Stimulated activated memory B cell treated with anti-CD40 and anti-IgM and Interleukin-4, amounts not matched to agents 10 μg/mL and 1 μg/mL and 100 μg/mL, for 72 hours (primary cell): Measurements from ENCODE around the gene MLH1.
"Not testable (repeated sequence)": the region's sequence is repeated elsewhere in the genome, so short reads cannot be mapped to it uniquely, and the experiment has no call there.

ENCODE experiments used
- ATAC-seq: fragments of 150-1000 bp; cut with Tn5 transposase; 2 replicates; pipeline ENCODE4 v1.10.0; 2021
- H3K27ac Mint-ChIP-seq: one replicate; pipeline ENCODE4 v1.8.0; 2022; ENCODE audit warnings: mild to moderate bottlenecking, mixed read lengths
- H3K27me3 Mint-ChIP-seq: one replicate; pipeline ENCODE4 v1.8.0; 2022; ENCODE audit warnings: mixed read lengths
- H3K36me3 Mint-ChIP-seq: one replicate; pipeline ENCODE4 v1.8.0; 2022; ENCODE audit warnings: mixed read lengths
- H3K4me1 Mint-ChIP-seq: one replicate; pipeline ENCODE4 v1.8.0; 2022; ENCODE audit warnings: mixed read lengths
- H3K4me3 Mint-ChIP-seq: one replicate; pipeline ENCODE4 v1.8.0; 2022; ENCODE audit warnings: mild to moderate bottlenecking, moderate library complexity, mixed read lengths
- H3K9me3 Mint-ChIP-seq: one replicate; pipeline ENCODE4 v1.8.0; 2022; ENCODE audit warnings: mixed read lengths

Gene MLH1

GRCh38 chr3:36993326-36994283 is at the start of gene MLH1:
Gene MLH1 (plus strand): TSS chr3:36993518. CDS start chr3:36993548, 30 bp downstream.
- Mint-ChIP-seq H3K4me1 (peaks cover 25% of the 10 kb centered on the region), H3K27me3 (no peaks in the 10 kb centered on the region), H3K36me3 (peaks cover 27% of the 10 kb centered on the region), H3K27ac (no peak within 1 kb of the TSS), H3K9me3 (no peaks in the 10 kb centered on the region), H3K4me3 (no peak within 1 kb of the TSS)
- ATAC-seq: peak; percentile 97

DNA sequence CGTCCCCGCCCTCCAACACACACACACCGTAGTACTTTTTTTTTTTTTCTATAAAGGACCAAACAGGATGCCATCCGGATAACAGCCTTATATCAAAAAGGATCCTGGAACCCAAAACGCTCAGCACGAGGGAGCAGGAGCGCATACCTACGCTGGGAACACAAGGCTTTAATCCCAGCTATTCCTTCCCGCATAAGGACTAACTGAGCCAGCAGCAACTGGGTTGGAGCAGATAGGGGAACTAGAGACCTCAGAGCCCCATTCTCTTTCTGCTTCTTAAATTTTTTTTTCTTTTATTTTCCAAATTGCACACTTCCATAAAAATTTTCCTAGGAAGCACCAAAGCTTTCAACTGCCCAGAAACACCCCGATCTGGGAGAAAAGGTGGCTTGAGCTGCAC is 49.7 kb upstream of the MLH1 start:
- H3K4me3 Mint-ChIP-seq: peak overlapping the region; percentile 89
- H3K27me3 Mint-ChIP-seq: no peaks in the 10 kb centered on the region
- no peak for ATAC-seq
- H3K4me1 Mint-ChIP-seq: peaks cover 22% of the 10 kb centered on the region
- H3K36me3 Mint-ChIP-seq: peaks cover 7% of the 10 kb centered on the region
- peak overlapping the region; percentile 86 for H3K27ac Mint-ChIP-seq
- H3K9me3 Mint-ChIP-seq: peaks cover 6% of the 10 kb centered on the region

- peak; percentile 76 for ATAC-seq
- peaks cover 8% of the 10 kb centered on the region for H3K9me3 Mint-ChIP-seq
- H3K27me3 Mint-ChIP-seq: no peaks in the 10 kb centered on the region
- peak overlapping the region; percentile 89 for H3K4me3 Mint-ChIP-seq
- H3K36me3 Mint-ChIP-seq: peaks cover 11% of the 10 kb centered on the region
- H3K27ac Mint-ChIP-seq: peak overlapping the region; percentile 86
- peaks cover 21% of the 10 kb centered on the region for H3K4me1 Mint-ChIP-seq
Observed at GRCh38 chr3:36944012-36944640, 49.2 kb upstream of the MLH1 start.

DNA sequence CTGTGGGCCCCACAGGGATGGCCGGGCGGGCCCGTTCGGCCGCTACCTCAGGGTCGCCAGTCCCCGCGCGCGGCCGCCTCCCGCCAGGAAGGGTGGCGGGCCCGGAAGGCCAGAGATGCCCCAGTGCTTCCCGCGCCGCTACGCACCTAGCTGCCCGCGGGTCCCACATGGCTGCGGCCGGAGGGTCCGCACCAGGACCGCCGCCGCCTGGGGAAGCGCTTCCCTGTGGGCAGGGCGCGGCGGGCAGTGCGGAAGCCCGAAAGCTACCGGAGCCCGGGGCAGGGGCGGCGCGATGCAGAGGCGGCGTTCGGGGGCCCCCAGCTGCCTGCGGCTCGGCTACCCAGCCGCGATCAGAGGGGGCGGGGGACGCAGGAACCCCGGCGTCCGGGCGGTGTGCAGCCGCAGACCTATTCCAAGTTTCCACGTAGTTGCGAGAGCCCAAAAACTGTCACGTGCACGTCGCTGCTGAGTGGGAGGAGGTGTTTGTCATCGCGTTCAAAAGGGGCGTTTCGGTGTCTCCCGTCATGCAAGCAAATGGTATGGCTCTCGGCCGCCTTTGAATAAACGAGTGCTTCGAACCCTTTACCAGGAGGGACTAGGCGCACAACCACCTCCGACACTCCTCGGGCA is 48.6 kb upstream of the MLH1 start, which contains the start of gene TRANK1:
Gene TRANK1 (minus strand): TSS at position 414 of the 630 bp plus-strand sequence. CDS start 245 bp downstream, at position 169.
- ATAC-seq: peak; percentile 89
- Mint-ChIP-seq H3K4me1 (peaks cover 18% of the 10 kb centered on the region), H3K4me3 (peak within 1 kb of the TSS; percentile 89), H3K9me3 (peaks cover 8% of the 10 kb centered on the region), H3K27me3 (no peaks in the 10 kb centered on the region), H3K27ac (peak within 1 kb of the TSS; percentile 86), H3K36me3 (peaks cover 10% of the 10 kb centered on the region)

DNA sequence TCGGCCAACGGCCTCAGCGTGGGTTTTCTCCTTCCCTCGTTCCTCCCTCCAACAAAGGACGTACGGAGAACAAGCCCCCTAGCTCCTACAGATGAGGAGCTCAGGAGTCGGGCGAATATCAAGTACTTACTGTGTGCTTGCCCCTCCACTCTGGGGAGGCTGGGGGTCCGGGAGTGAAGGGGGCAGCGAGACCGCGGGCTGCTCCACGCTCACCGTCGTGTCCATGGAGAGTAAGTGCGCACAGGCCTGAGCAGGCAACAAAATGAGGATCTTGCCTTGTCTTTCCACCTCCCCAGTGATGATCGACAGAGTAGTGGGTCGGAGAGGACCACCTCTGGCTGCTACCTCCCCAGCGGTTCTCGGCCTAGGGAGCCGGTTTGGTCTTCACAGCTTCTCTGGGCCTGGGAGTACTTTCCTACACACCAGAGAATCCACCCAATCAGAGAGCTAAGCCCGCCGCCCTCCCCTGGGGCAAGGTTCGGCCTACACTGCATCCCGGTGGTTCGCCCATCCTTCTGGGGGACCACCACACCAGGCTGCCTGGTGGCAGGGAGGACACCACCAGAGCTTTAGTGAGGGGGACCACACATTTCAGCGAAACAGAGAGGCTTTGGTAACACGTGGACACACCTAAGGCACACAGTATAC is 47.9 kb upstream of the MLH1 start:
- H3K9me3 Mint-ChIP-seq: peaks cover 8% of the 10 kb centered on the region
- H3K36me3 Mint-ChIP-seq: peaks cover 10% of the 10 kb centered on the region
- H3K4me1 Mint-ChIP-seq: peaks cover 18% of the 10 kb centered on the region
- H3K27ac Mint-ChIP-seq: peak overlapping the region; percentile 86
- ATAC-seq: no peak
- peak overlapping the region; percentile 89 for H3K4me3 Mint-ChIP-seq
- no peaks in the 10 kb centered on the region for H3K27me3 Mint-ChIP-seq

- peaks cover 13% of the 10 kb centered on the region for H3K4me1 Mint-ChIP-seq
- H3K27ac Mint-ChIP-seq, H3K27me3 Mint-ChIP-seq, H3K9me3 Mint-ChIP-seq, ATAC-seq, H3K4me3 Mint-ChIP-seq, H3K36me3 Mint-ChIP-seq: not testable (repeated sequence)
Observed at GRCh38 chr3:36947814-36948213, 45.5 kb upstream of the MLH1 start.

DNA sequence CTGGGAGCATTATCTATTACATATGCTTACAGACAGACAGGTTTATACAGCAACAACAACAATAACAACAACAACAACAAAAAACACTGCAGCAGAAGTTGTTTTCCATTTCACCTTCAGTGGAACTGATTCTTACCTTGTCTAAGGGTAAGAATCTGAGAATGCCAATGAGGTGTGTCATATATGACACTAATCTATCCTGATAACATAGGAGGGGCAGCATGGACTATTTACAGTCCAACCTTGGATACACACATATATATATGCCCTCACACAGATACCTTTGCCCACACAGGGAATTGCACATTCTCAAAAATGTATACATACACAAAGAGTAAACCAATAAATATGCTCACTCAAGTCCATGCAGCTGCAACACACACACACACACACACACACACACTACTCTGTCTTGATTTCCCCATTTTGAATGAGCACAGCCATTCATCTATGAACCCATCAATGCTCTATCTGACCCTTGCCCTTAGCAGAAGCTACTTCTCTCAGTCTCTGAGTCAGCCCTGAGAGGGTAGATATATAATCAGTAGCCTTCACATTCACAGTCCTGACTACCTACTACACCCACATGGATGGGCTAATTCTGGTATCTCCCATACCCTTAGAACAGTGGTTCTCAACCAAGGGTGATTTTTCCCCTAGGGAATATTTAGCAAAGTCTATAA is 38.7 kb upstream of the MLH1 start:
- H3K4me3 Mint-ChIP-seq: no peak overlapping the region
- no peaks in the 10 kb centered on the region for H3K9me3 Mint-ChIP-seq
- no peak for ATAC-seq
- H3K27me3 Mint-ChIP-seq: no peaks in the 10 kb centered on the region
- H3K4me1 Mint-ChIP-seq: peaks cover 27% of the 10 kb centered on the region
- no peak overlapping the region for H3K27ac Mint-ChIP-seq
- no peaks in the 10 kb centered on the region for H3K36me3 Mint-ChIP-seq

- Mint-ChIP-seq H3K9me3 (no peaks in the 10 kb centered on the region), H3K27me3 (no peaks in the 10 kb centered on the region), H3K27ac (peak overlapping the region; percentile 12), H3K4me3 (no peak overlapping the region), H3K36me3 (no peaks in the 10 kb centered on the region), H3K4me1 (peaks cover 27% of the 10 kb centered on the region)
- no peak for ATAC-seq
Observed at GRCh38 chr3:36956155-36956554, 37.2 kb upstream of the MLH1 start.

- Mint-ChIP-seq H3K27me3 (no peaks in the 10 kb centered on the region), H3K4me1 (peaks cover 27% of the 10 kb centered on the region), H3K27ac (no peak overlapping the region), H3K36me3 (no peaks in the 10 kb centered on the region), H3K9me3 (no peaks in the 10 kb centered on the region), H3K4me3 (no peak overlapping the region)
- ATAC-seq: no peak
Observed at GRCh38 chr3:36957063-36957462, 36.3 kb upstream of the MLH1 start.

- Mint-ChIP-seq H3K4me3 (peak overlapping the region; percentile 40), H3K9me3 (no peaks in the 10 kb centered on the region), H3K27me3 (no peaks in the 10 kb centered on the region), H3K4me1 (peaks cover 27% of the 10 kb centered on the region), H3K36me3 (no peaks in the 10 kb centered on the region), H3K27ac (peak overlapping the region; percentile 48)
- no peak for ATAC-seq
Observed at GRCh38 chr3:36957862-36958686, 35.2 kb upstream of the MLH1 start.

DNA sequence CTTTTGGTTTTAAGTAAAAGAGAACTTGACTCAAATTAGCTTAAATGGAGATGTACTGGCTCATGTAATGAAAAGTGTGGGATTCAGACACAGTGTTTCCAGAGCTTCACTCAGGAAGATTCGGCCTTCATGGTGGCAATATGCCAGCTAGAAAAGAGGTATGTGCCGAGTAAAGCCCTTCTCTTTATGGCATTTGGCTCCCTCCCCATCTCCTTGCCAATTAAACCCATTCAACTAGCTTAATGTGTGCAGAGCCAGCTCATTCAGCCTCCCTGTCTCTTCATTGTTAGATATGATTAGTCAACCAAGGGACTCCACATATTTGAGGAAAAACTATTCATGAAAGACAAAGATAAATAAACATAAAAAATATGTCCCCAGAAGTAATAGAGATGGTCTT is 33.5 kb upstream of the MLH1 start:
- ATAC-seq: no peak
- Mint-ChIP-seq H3K4me1 (peaks cover 32% of the 10 kb centered on the region), H3K9me3 (no peaks in the 10 kb centered on the region), H3K36me3 (no peaks in the 10 kb centered on the region), H3K27me3 (no peaks in the 10 kb centered on the region), H3K27ac (no peak overlapping the region), H3K4me3 (no peak overlapping the region)

DNA sequence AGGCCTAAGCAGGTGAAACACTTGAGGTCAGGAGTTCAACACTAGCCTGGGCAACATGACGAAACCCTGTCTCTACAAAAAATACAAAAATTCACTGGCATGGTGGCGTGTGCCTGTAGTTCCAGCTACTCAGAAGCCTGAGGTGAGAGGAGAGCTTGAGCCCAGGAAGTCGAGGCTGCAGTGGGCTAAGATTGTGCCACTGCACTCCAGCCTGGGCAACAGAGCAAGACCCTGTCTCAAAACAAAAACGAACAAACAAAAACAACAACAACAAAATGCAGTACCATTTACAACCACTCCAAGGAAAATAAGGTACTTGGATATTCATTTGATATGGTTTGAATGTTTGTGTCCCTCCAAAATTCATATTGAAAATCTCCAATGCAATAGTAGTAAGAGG is 32.8 kb upstream of the MLH1 start:
- no peak overlapping the region for H3K4me3 Mint-ChIP-seq
- no peaks in the 10 kb centered on the region for H3K36me3 Mint-ChIP-seq

DNA sequence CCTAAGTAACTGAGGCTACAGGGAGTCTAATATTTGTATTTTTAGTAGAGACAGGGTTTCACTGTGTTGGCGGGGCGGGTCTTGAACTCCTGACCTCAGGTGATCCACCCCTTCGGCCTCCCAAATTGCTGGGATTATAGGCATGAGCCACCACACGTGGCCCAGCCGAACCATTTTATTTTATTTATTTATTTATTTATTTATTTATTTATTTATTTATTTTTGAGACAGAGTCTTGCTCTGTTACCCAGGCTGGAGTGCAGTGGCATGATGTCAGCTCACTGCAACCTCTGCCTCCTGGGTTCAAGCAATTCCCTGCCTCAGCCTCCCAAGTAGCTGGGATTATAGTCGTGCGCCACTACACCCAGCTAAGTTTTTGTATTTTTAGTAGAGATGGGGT is 30.3 kb upstream of the MLH1 start:
- H3K9me3 Mint-ChIP-seq, H3K36me3 Mint-ChIP-seq, H3K27me3 Mint-ChIP-seq, H3K4me3 Mint-ChIP-seq, H3K27ac Mint-ChIP-seq, ATAC-seq: not testable (repeated sequence)
- peaks cover 23% of the 10 kb centered on the region for H3K4me1 Mint-ChIP-seq

More for the DNA sequence above, 32.8 kb upstream of the MLH1 start:
- Mint-ChIP-seq H3K27ac (no peak overlapping the region), H3K4me1 (peaks cover 35% of the 10 kb centered on the region), H3K9me3 (no peaks in the 10 kb centered on the region), H3K27me3 (no peaks in the 10 kb centered on the region)
- no peak for ATAC-seq

DNA sequence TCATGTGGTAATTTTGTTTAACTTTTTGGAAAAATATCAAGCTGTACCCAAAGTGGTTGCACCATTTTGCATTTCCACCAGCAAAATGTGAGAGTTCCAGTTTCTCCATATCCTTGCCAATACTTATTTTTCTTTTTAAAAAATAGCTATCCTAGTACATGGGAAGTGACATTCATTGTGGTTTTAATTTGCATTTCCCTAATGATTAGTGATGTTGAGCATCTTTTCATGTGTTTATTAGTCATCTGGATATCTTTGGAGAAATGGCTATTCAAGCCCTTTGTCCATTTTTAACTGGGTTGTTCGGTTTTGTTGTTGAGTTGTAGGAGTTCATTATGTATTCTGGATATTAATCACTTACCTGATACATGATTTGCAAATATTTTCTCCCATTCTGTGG is 29.0 kb upstream of the MLH1 start:
- no peak for ATAC-seq
- Mint-ChIP-seq H3K4me1 (peaks cover 20% of the 10 kb centered on the region), H3K27me3 (no peaks in the 10 kb centered on the region), H3K36me3 (no peaks in the 10 kb centered on the region), H3K4me3 (no peak overlapping the region), H3K9me3 (no peaks in the 10 kb centered on the region), H3K27ac (peak overlapping the region; percentile 36)
